EH (cell line): ENCODE results near the gene LNX1.

Experiments used
- DNase-seq: peaks from one replicate; pipeline ENCODE4 v3.0.0-alpha.2; 2015; ENCODE audit warnings: low read depth

LNX1 gene

DNA sequence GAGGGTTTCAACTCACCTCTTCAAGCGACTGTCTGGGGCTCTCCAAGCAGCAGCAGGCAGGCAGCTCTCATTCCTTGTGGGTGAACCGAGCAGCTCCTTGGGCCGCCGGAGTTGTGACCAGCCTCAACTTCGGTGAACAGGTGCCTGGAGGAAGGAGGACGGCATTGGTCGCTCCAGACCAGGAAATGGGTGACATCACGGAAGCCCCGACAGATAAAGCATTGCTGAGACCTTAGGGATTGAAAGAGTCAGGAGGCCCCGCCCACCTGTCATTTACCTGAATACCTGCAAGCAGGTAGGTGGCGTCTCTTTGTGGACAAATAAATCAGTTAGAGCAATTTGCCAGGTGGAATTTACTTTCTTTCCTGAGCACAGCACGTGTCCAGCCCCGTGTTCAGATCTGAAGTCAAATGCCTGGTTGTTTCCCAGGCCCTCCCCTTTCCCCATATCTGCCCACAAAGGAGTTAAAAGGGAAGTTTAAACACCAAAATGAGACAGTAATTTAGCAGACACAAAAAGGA is at the start of gene LNX1:
LNX1 (minus strand) TSS at position 115 of the 521 bp plus-strand sequence. CDS start 17,484 bp downstream, outside the sequence.
- no peak for DNase-seq

DNA sequence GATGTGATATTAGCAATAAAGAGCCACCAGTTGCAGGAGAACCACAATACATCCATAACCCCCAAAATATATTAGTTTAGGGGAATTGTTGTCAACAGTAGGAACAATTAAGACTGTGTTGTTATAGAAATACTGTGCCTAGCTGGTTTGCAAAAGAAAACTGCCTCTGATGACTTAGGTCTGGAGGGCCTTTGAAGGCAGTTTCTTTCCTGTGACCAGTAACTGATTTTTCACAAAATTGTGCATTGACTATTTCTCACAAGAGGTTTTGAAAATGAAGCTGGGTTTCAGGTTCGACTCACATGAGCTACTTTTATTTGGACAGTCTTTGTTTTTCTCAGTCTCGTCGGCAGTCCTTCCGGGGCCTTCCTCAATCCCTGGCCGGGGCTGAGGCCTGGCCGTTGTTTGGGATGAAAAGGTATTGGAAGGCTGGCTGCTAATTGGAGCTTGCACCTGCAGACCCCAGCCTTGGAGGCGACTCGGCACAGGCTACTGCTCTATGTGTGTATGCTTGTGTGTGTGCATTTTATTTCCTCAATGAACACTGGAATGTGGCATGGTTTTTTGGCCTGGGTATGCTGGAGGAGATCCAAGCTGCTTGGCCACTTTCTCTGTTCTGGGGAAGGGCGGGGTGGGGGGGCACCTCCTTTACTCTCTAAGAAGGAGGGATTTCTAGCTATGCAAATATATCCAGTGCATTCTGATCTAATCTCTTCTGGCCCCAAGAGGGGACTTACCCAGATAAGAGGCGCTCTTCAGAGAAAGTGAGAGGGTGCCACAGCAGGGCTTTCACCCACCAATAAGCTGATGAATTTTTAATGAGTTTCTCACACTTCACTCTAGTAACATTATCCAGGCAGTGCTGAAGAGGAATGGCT is 49.5 kb upstream of the LNX1 start:
- DNase-seq: no peak

DNA sequence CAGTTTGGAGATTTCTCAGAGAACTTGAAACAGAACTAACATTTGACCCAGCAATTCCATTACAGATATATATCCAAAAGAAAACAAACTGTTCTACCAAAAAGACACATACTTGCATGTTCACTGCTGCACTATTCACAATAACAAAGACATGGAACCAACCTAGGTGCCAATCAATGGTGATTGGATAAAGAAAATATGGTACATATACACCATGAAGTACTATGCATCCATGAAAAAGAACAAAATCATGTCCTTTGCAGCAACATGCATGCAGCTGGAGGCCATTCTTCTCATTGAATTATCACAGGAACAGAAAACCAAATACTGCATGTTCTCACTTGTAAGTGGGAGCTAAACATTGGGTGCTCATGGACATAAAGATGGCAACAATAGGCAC is 47.6 kb upstream of the LNX1 start:
- no peak for DNase-seq

DNA sequence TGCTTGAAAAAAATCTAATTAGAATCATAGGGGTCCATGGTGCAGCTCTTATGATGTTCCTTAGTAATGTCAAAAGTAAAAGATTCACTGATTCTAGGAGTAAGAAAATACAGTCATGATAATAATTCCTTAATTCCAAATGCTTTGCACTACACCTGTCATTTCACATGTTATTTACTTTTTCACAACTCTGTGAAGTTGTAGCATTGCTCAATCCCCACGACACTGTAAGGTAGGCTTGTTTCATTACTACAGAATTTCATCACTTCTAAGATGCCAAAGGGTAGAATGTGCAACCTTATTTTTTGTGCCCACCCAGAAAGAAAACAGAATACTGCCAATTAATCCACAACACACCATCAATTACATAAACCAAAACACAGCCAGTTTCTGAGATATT is 46.1 kb upstream of the LNX1 start:
- DNase-seq: no peak

DNA sequence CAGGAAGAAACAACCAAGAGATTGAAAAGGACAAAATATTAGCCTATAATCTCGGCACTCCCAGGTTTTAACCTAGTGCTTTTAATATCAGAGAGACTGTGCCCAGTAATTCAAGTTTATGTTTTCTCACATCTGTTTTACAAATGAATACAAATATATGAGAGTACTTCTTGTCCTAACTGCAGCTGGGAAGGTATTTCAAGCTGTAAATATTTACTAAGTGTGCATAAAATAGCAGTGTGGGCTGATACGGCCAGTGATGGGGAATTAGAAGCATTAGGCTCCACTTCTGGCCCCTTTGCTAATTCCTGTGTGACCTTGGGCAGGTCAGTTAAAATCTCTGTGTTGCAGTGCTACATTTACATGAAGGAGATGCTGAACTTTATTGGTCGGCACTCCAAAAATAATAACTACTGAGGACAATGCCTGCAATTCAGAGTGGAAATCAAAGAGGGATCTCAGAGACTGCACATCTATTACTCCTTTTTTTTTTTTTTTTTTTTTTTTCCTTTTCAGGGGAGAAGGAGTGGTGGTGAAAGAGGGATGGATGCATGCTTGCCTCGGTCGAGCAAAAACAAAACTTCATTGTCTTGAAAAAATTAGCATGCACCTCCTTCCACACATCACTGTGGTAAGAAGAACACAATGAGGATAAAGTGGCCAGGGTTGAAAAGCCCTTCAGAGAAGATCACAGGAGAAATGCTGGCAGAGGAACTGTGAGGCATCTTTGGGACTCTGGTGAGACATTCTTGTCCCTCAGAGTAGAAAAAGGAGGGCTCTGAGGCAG is 44.6 kb upstream of the LNX1 start:
- no peak for DNase-seq

DNA sequence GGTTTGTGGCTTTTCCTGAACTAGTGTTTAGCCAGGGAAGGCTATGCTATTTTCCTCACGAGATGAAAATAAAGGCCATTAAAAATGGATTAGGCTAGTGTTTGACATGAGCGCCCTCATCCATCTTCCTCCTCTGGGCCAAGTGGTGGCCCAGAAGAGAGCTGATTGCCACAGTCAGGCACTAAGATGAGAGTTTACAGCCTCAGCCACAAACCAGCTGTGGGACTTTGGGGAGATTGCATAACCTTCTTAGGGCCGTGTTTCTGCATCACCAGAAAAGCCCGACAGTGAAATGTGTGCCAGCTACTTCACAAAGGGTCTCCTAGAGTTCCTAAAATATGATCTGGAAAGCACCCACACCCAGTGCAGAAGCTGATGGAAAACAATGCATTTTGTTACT is 42.3 kb upstream of the LNX1 start:
- DNase-seq: peak; percentile 45

DNA sequence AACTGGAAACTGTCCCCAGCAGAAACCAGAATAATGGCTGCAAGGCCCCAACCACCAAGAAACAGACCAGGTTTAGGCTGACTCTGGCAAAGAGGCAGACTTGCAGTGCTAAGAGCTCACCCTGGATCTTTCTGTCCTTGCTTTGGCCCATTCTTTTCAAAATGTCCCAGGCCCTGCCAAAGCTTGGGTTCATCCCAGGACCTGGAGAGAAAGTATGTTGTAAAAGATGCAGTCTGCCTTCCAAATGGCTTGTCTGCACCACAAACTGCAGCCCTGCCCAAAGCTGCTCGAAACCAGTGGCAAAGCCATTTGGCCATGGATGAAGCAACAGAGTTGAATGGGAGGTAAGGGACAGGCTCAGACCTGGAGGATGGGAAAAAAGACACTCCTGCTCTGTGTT is 38.0 kb upstream of the LNX1 start:
- no peak for DNase-seq

DNA sequence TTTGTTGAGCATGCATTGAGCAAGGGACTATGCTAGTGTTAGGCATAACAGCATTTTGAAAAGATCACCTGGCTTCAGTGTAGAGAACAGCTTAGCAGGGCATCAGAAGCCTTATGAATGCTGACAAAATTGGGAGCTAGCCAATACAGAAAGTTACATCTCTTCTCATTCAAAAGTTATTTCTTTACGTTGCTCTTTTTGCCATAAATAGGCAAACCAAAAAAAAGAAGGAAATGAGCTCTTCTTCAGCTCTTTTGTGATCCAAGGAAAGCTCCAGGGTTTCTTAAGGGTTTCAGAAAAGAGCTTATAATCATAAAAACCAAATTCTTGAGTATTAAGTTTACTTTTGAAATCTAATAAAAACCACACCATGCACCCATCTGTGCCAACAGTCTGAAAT is 35.2 kb upstream of the LNX1 start:
- DNase-seq: no peak

DNA sequence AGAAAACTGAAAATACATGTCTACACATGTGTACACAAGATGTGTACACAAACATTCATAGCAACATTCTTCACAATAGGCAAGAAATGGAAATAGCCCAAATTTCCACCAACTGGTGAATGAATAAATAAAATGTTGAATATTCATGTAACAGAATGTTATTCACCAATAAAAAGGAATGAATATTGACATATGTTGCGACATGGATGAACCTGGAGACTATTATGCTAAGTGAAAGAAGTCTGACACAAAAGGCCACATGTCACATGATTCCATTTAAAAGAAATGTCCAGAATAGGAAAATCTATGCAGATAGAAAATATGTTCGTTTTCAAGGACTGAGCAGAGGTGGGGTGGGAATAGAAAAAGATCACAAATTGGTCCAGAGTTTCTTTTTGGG is 34.6 kb upstream of the LNX1 start:
- no peak for DNase-seq

DNA sequence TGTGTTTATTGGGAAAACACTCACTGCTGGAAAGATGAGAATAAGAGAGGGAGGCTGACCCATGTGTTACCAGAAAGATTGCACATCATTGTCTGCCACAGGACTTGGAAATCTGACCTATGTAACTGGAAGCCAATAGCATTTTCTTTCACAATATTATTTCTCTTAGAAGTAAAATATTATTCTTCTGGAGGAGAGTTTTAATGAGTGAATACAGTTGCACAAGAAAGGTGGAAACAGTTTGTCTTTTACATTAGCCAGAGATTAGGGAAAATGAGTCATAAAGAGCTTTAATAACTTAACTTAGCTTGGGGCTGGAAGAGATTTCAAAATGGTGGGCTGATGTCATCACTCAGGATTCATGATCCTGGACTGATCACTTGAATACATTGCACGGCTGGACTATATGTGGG is 31.5 kb upstream of the LNX1 start:
- DNase-seq: peak; percentile 71

DNA sequence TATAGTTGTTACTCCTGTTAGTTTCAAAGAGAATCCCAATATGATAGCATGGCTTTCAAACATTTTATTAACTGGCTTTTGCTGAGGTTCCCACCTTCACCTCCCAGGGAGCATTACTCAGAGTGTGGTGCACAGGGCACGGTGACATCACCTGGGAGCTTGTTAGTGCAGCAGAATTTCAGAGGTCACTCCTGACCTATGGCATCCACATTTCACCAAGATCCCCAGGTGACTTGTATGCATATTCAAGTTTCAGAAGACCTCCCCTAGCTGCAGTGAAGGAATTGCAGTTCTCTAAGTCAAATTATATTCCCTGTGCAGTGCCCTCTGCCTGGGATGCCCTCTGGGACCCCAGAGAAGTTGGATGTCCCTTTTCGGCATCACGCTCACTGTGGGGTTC is 29.7 kb upstream of the LNX1 start:
- no peak for DNase-seq

DNA sequence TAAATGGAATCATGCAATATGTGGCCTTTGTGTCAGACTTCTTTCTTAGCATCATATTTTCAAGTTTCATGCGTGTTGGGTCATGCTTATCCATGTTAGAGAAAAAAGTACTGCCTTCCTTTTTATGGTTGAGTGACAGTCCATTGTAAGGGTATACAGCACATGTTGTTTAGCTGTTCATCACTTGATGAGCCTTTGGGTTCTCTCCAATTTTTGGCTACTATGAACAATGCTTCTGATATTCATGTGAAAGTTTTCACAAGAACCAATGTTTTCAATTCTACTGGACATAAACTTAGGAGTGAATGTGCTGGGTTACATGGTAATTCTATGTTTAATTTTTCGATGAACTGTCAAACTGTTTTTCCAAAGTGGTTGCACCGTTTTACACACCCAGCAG is 28.1 kb upstream of the LNX1 start:
- no peak for DNase-seq

DNA sequence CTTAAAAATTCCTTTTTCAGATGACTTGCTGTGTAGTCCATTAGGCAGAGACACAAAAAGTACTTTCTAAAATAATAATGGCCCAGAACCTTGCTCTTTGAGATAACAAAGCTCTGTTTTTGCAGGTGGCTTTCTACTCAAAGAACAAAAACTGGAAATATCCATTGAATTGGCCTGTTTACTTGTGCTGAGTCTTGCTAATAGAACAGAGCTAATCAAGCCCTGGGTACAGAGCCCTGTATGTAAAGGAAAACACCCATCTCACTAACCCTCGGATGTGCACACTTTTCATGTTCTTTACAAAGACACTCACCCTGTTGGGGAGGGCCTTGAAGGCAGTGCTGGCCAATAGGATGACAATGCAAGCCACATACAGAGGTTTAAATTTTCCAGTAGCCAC is 27.0 kb upstream of the LNX1 start:
- DNase-seq: no peak

GRCh38 chr4:53617101-53617680 is 25.9 kb upstream of the LNX1 start:
- no peak for DNase-seq

DNA sequence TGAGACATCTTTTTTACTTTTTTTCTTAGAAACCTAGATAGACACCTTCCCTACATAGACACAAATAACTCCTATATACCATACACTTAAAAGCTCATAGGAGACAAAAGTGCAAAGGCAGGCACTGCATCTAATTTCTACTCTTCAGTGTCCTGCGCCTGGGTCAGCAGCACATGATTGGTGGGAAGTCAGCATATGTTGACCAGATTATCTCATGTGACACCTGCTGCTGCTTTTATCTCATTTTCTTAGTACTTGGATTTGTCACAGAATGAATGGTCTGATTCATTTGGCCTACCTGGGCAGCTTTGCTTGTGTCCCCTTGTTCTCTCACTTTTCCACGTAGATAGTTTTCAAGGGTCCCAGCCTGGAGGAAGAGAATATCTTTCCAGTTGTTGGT is 24.9 kb upstream of the LNX1 start:
- DNase-seq: no peak

DNA sequence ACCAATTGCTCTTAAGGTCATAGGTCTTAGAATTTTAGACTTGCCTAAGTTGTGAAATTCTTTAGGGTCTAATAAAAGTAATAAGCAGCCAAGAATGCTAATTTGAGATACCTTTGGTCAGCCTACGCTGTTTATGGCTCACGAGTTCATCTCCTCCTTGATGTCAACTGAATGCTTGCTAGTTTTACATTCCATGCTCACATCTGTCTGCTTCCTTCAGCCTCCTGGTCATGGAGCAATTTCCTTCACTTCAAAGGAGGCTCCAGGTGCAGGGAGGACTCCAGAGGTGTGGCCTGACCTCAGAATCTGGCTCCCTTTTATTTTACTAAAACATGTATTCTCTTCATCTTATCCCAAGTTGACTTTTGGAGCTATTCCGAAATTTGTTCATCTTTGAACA is 23.3 kb upstream of the LNX1 start:
- no peak for DNase-seq

DNA sequence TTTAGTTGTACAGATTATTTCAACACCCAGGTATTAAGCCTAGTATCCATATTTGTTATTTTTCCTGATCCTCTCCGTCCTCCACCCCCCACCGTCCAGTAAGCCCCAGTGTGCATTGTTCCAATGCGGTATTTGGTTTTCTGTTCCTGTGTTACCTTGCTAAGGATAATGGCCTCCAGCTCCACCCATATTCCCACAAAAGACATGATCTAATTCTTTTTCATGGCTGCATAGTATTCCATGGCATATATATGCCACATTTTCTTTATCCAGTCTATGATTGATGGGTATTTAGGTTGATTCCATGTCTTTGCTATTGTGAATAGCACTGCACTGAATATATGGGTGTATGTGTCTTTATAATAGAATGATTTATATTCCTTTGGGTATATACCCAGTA is 22.1 kb upstream of the LNX1 start:
- no peak for DNase-seq

GRCh38 chr4:53608649-53609048 is 17.4 kb upstream of the LNX1 start:
- no peak for DNase-seq

DNA sequence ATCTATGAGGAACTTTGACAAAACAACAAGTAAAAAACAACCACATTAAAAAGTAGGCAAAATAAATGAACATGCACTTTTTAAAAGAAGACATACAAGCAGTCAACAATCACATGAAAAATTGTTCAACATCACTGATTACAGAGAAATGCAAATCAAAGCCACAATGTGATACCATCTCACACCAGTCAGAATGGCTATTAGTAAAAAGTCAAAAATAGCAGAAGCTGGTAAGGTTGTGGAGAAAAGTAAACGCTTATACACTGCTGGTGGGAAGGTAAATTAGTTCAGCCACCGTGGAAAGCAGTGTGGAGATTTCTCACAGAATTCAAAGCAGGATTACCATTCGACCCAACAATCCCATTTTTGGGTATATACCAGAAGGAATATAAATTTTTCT is 17.0 kb upstream of the LNX1 start:
- DNase-seq: no peak

DNA sequence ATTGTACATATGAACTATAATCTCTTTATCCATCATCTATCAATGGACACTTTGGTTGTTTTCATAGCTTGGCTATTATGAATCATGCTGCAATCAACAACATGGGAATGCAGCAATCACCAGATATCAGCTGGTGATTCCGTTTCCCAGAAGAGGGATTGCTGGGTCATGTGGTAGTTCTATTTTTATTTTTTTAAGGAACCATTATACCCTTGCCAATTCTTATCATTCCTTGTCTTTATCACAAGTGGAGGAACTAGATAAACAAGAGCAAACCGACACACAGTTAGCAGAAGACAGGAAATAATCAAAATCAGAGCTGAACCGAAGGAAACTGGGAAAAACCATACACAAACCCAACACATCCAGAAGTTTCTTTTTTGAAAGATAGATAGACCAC is 14.5 kb upstream of the LNX1 start:
- DNase-seq: peak; percentile 32

DNA sequence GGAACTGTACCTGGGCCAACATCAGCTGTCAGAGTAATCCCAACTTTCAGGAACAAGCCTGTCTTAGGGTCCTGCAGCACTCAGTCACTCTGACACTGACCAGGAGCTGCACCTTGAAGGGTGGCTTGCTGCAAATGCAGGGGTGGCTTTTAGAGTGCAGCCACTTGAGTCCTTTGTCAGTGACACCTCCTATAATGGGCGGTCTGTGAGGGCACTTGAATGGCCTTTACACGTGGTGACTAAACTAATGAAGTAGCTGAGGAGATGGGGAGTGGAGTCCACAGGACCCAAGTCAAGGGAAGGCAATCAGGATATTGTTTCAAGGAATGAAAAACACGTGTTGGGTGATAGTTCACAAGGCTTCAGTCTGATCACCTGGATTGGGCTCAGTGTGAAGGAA is 11.1 kb upstream of the LNX1 start:
- no peak for DNase-seq

DNA sequence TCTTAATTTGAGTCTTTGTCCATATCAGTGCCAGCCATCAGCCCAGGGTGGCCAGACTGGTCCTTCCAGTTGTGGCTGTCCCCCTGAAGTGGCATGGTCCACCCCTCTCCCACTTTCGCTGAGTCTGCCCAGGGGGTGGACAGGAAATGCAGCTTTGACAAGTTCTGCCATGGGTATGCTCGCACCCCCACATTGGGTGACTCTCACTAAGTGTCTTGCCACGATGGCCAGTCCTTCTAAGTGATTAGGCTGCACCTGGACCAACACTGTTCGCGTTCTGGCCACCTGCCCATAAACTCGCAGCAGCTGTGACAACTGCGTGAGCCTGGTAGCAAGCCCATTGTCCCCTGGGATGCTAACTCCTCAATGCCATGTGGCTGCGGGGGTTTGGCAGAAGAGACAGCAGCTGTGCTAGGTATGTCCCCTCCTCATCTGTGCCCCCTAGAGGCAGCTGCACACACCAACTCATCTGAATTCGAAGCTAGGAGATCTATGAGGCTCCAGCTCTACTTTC is 10.0 kb upstream of the LNX1 start:
- peak; percentile 24 for DNase-seq

- DNase-seq: no peak
Measured at GRCh38 chr4:53599632-53600031, 8.3 kb upstream of the LNX1 start.
